Measurements from ENCODE around the gene PRKCB.

- TF ChIP-seq POLR2AphosphoS5 (IDR thresholded peaks at IDR 0.05) (no peak), CTCF (IDR thresholded peaks at IDR 0.05) (no peak)
Measured at GRCh38 chr16:24166661-24167528, 331.1 kb downstream of the PRKCB start.

Data from upper lobe of left lung (tissue), 4 donors.